ENCODE results near the gene EPHA7.

GRCh38 chr6:93323630-93324029 lies 95.7 kb downstream of the EPHA7 start:
- TF ChIP-seq CTCF (IDR thresholded peaks at IDR 0.05; ENCODE audit: low read depth, low read length, missing input control) (no peak), ATF3 (IDR thresholded peaks at IDR 0.05) (no peak), RXRA (IDR thresholded peaks at IDR 0.05) (no peak), SP1 (IDR thresholded peaks at IDR 0.05) (no peak), RAD21 (IDR thresholded peaks at IDR 0.05) (no peak), JUND (IDR thresholded peaks at IDR 0.05) (no peak), MAX (IDR thresholded peaks at IDR 0.05) (no peak), EGR1 (IDR thresholded peaks at IDR 0.05; ENCODE audit: low read depth in 2 of 2) (no peak), TAF1 (conservative IDR thresholded peaks at IDR 0.05) (no peak), YY1 (IDR thresholded peaks at IDR 0.05) (no peak), HNF4G (IDR thresholded peaks at IDR 0.05) (no peak), ZBTB33 (IDR thresholded peaks at IDR 0.05) (no peak), REST (IDR thresholded peaks at IDR 0.05) (no peak)

Measured in liver (tissue), 3 donors.